Psoas muscle (tissue), 8 donors: ENCODE results near the gene SGO2. TPM values are rescaled to one million over a fixed set of nuclear protein-coding genes. Genes with fewer than 3 reads are reported as not detected.

Source experiments
- ATAC-seq, 4 donors: fragments of 200-7000 bp; cut with Tn5 transposase; one replicate each; pipeline ENCODE4 v1.9.1; 2020; ENCODE audit warnings: moderate library complexity in 3 of 4, mild to moderate bottlenecking in 2 of 4
- DNase-seq, 2 donors: peaks; one replicate each; pipeline ENCODE4 v3.0.0-alpha.2; 2020
- H3K27ac ChIP-seq: fragments of 200-600 bp; one replicate; pipeline ENCODE4 v1.8.0; 2022
- H3K27me3 ChIP-seq, 3 donors: fragments of 200-600 bp in 1 of 3; one replicate each; pipeline versions ENCODE4 v1.6.1 to v1.8.0; 2013 to 2022; ENCODE audit warnings: low read length in 2 of 3, mild to moderate bottlenecking in 2 of 3, moderate library complexity in 1 of 3; ENCODE audit not compliant: insufficient read depth in 3 of 3
- H3K36me3 ChIP-seq, 2 donors: fragments of 200-600 bp in 1 of 2; one replicate each; pipeline versions ENCODE4 v1.6.1 to v1.8.0; 2013 to 2022; ENCODE audit warnings: low read depth in 1 of 2, mild to moderate bottlenecking in 1 of 2, moderate library complexity in 1 of 2; ENCODE audit not compliant: insufficient read depth in 1 of 2
- H3K4me1 ChIP-seq: fragments of 200-600 bp; one replicate; pipeline ENCODE4 v1.8.0; 2022
- H3K4me3 ChIP-seq: fragments of 200-600 bp; one replicate; pipeline ENCODE4 v1.8.0; 2022; ENCODE audit warnings: mild to moderate bottlenecking
- H3K9me3 ChIP-seq: fragments of 200-600 bp; one replicate; pipeline ENCODE4 v1.8.0; 2022
- CTCF ChIP-seq: fragments of 200-600 bp; IDR thresholded peaks from one replicate; pipeline ENCODE4 v1.8.0; 2022; ENCODE audit warnings: antibody characterized with exemption
- WGBS, 3 donors: extraction: QIAGEN DNeasy Blood & Tissue Kit; methylation state at CpG; one replicate each; pipeline versions ENCODE4 v1.1.6 to v1.1.7; 2013; 5-methylcytosine and 5-hydroxymethylcytosine counted together
- intact Hi-C, 2 donors: fragments of 100-400 bp; cut with DNase I; formaldehyde crosslinking; loops; one replicate each; pipeline versions ENCODE4 v1.11.0 to v1.14.2; 2022
- polyA plus RNA-seq, 3 donors: library from polyadenylated mRNA; stranded (reverse); fragments of 200-250 nt; gene quantifications; one replicate each; pipeline ENCODE4 v1.2.3, GENCODE V29; 2013
- total RNA-seq, 4 donors: library from RNA; stranded (reverse); fragmentation: NEBNext Ultra II Directional in 2 of 4; extraction: Animal tissue kit (Norgen Biotek cat#: 25700) in 2 of 4; gene quantifications; one replicate each; pipeline versions ENCODE4 v1.2.1 to v1.2.4, GENCODE V29; 2021 to 2023
- donor health status: healthy with polysubstance abuse.
- donor health status: DM: no; HTN: no; CAD: no; lungs with moderate emphysema.
- donor health status: Bipolar disorder and iron deficiency.
- donor health status: healthy.
- donor health status: DM: yes; HTN: yes; CAD: no.
- donor health status: DM: no; HTN: no; CAD: no.
- donor health status: DM: no; HTN: no; CAD: no.
- donor health status: DM: yes; HTN: yes; CAD: no.

Gene SGO2
- total and polyA plus RNA-seq, 7 donors = 0.22 to 2.6 (median 0.57) TPM

DNA sequence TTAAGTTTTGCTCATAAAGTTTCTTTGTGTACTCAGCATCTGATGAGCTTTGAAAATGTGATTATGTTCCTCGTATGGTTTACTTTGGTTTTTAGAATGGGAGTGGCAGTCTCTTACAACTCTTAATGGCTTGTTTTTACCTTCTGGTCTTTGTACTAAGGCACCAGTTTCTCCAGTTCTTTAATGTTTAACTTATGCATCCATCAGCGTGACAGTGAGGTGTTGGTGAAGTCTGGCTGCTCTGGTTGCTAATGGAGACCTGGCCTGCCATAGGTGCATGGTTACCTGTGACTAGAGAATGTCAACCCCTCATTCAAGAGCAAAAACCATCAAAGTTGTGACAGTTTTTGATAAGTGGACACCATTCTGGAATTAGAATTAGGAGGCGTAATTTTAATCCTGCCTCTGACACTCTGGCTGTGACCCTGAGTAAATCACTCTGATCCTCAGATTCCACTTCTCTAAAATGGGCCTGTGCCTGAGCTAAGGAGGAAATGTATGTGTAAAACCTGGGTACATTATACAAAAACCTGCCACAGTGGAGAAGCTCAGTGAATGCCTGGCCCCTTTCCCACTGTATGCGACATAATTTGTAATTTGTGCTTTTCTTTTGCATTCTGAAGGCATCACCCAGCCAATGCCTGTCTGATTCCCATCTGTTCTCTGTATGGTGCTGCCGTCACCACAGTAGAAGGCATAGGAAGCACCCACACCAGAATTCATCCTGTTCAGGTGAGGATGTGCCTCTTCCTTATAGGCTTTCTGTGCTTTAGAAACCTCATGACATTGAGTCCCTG lies 71.0 kb downstream of the SGO2 start:
- H3K27me3 ChIP-seq = peaks cover 0 to 2% (median 0%) of the 10 kb centered on the region in 3 donors
- intact Hi-C loops = no loop called here
- no peak for DNase-seq
- H3K4me3 ChIP-seq = no peak overlapping the region
- no peaks in the 10 kb centered on the region for H3K4me1 ChIP-seq
- H3K36me3 ChIP-seq = no peaks in the 10 kb centered on the region
- no peak overlapping the region for H3K27ac ChIP-seq
- no peaks in the 10 kb centered on the region for H3K9me3 ChIP-seq
- TF ChIP-seq CTCF = no peak
- 75 to 80% (median 80%) methylated on average over 5 of the region's 5 CpGs for WGBS, 3 donors
- no peak for ATAC-seq

DNA sequence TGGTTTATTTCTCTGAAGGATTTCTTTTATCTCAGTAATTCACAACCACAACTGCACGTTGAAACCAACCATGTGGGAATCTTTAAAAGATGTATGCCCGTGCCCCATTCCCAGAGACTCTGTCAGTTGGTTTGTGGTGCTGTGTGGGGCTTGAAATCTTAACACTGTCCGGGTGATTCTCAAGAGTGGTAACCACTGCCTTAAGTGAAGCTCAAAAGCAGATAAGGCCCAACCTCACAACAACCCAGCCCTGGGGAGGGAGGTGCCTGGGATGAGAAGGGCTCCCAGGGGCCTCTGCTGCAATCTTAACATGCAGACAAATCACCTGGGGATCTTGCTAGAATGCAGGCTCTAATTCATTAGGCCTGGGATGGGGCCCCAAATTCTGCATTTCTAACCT lies 73.2 kb downstream of the SGO2 start:
- Histone ChIP-seq H3K4me3 (no peak overlapping the region), H3K9me3 (no peaks in the 10 kb centered on the region), H3K27me3 (peaks cover 0 to 2% (median 0%) of the 10 kb centered on the region in 3 donors), H3K27ac (no peak overlapping the region), H3K4me1 (no peaks in the 10 kb centered on the region), H3K36me3 (no peaks in the 10 kb centered on the region)
- intact Hi-C loops = no loop called here
- WGBS, 3 donors = 72 to 84% (median 79%) methylated on average over 3 of the region's 3 CpGs
- no peak for DNase-seq
- TF ChIP-seq CTCF = no peak
- ATAC-seq = no peak

GRCh38 chr2:200600549-200601225 lies 74.7 kb downstream of the SGO2 start:
- ATAC-seq = no peak
- H3K36me3 ChIP-seq = no peaks in the 10 kb centered on the region
- WGBS, 3 donors = 64 to 67% (median 66%) methylated on average over 7 of the region's 7 CpGs

DNA sequence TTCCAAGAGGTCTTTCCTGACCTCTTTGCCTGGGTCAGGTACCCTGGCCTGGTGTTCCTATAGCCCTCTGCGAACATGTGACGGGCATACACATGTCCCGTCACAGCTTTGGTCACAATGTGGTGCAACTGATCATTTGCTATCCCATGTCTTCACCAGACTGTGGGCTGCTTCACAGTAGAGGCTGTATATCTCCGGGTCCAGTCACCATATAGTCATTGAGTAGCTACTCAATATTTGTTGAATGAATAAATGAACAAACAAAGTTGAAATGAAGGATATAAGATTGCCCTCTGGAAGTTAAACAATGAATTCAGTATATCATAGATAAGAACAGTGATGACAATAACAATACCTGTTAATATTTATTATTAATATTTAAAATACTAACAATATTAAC lies 76.6 kb downstream of the SGO2 start:
- intact Hi-C loops = no loop called here
- H3K36me3 ChIP-seq = no peaks in the 10 kb centered on the region
- no peak overlapping the region for H3K27ac ChIP-seq
- no peaks in the 10 kb centered on the region for H3K9me3 ChIP-seq
- H3K27me3 ChIP-seq = peaks cover 0 to 2% (median 0%) of the 10 kb centered on the region in 3 donors
- no peaks in the 10 kb centered on the region for H3K4me1 ChIP-seq
- no peak for ATAC-seq
- TF ChIP-seq CTCF = no peak
- WGBS, 3 donors = 92 to 96% (median 92%) methylated on average over 4 of the region's 4 CpGs
- no peak overlapping the region for H3K4me3 ChIP-seq
- DNase-seq = no peak

More at GRCh38 chr2:200600549-200601225, 74.7 kb downstream of the SGO2 start:
- no peak for TF ChIP-seq CTCF
- Histone ChIP-seq H3K27me3 (peaks cover 0 to 2% (median 0%) of the 10 kb centered on the region in 3 donors), H3K4me3 (no peak overlapping the region), H3K9me3 (no peaks in the 10 kb centered on the region), H3K27ac (no peak overlapping the region), H3K4me1 (no peaks in the 10 kb centered on the region)
- intact Hi-C loops = no loop called here
- no peak for DNase-seq
